Hepatocyte (in vitro differentiated cells): ENCODE data around the gene FOXRED1. TPM values are rescaled to one million over a fixed set of nuclear protein-coding genes. Genes with fewer than 3 reads are reported as not detected.
A peak's percentile ranks its signal among the peaks of the same experiment; 100 is the strongest.

ENCODE experiments used
- DNase-seq: peaks from one replicate; pipeline ENCODE4 v3.0.0-alpha.2; 2016; ENCODE audit warnings: low spot score
- H2AFZ ChIP-seq: fragments of 200-600 bp; sonication (generic); 2 replicates; pipeline ENCODE4 v1.6.0; 2016; ENCODE audit warnings: antibody characterized with exemption, mild to moderate bottlenecking
- H3K27ac ChIP-seq: fragments of 200-600 bp; sonication (generic); 2 replicates; pipeline ENCODE4 v1.5.1; 2016; ENCODE audit warnings: mild to moderate bottlenecking
- H3K27me3 ChIP-seq: fragments of 200-600 bp; sonication (generic); 2 replicates; pipeline ENCODE4 v1.6.1; 2016
- H3K36me3 ChIP-seq: fragments of 200-600 bp; sonication (generic); replicated peaks from 2 replicates; pipeline ENCODE4 v1.5.1; 2016; ENCODE audit warnings: low read depth; ENCODE audit not compliant: insufficient read depth
- H3K4me1 ChIP-seq: fragments of 200-600 bp; sonication (generic); 2 replicates; pipeline ENCODE4 v1.5.1; 2016; ENCODE audit warnings: mild to moderate bottlenecking, moderate library complexity; ENCODE audit not compliant: insufficient read depth
- H3K4me2 ChIP-seq: fragments of 200-600 bp; sonication (generic); 2 replicates; pipeline ENCODE4 v1.6.0; 2016
- H3K4me3 ChIP-seq: fragments of 200-600 bp; sonication (generic); 2 replicates; pipeline ENCODE4 v1.5.1; 2016; ENCODE audit warnings: mild to moderate bottlenecking
- H3K79me2 ChIP-seq: fragments of 200-600 bp; sonication (generic); 2 replicates; pipeline ENCODE4 v1.6.0; 2017; ENCODE audit warnings: mild to moderate bottlenecking
- H3K9me2 ChIP-seq: fragments of 200-600 bp; sonication (generic); replicated peaks from 2 replicates; pipeline ENCODE4 v1.6.0; 2017; ENCODE audit warnings: mild to moderate bottlenecking; ENCODE audit not compliant: insufficient read depth
- H3K9me3 ChIP-seq: fragments of 200-600 bp; sonication (generic); 2 replicates; pipeline ENCODE4 v1.5.1; 2016; ENCODE audit warnings: low read depth, mild to moderate bottlenecking
- H4K20me1 ChIP-seq: fragments of 200-600 bp; sonication (generic); 2 replicates; pipeline ENCODE4 v1.6.0; 2016; ENCODE audit warnings: mild to moderate bottlenecking; ENCODE audit not compliant: insufficient read depth, poor library complexity, severe bottlenecking
- CTCF ChIP-seq: fragments of 200-600 bp; sonication (generic); IDR thresholded peaks from 2 replicates; pipeline ENCODE4 v1.5.1; 2016; ENCODE audit warnings: antibody characterized with exemption, mild to moderate bottlenecking; ENCODE audit not compliant: poor library complexity
- EZH2 ChIP-seq: fragments of 200-600 bp; sonication (generic); IDR thresholded peaks from 2 replicates; pipeline ENCODE4 v1.6.1; 2016; ENCODE audit warnings: antibody characterized with exemption, mild to moderate bottlenecking, borderline replicate concordance
- EZH2phosphoT487 ChIP-seq: fragments of 200-600 bp; sonication (generic); IDR thresholded peaks from one replicate; pipeline ENCODE4 v1.6.1; 2018; ENCODE audit warnings: antibody characterized with exemption, mild to moderate bottlenecking, low read depth, moderate library complexity; ENCODE audit not compliant: unreplicated experiment, severe bottlenecking
- WGBS: methylation state at CpG from one replicate; pipeline ENCODE4 v1.1.6; 2016; ENCODE audit warnings: low lambda C conversion rate; ENCODE audit errors: missing lambda C conversion rate; 5-methylcytosine and 5-hydroxymethylcytosine counted together
- polyA plus RNA-seq: library from polyadenylated mRNA; unstranded; fragments of >200 nt; fragmentation: Nextera tagmentation; extraction: Ambion mirVana; gene quantifications from 2 replicates; pipeline ENCODE4 v1.2.1, GENCODE V29; 2016
- total RNA-seq: library from RNA; depleted of rRNA; stranded (reverse); fragments of >200 nt; gene quantifications from 2 replicates; pipeline ENCODE4 v1.2.3, GENCODE V29; 2014

The FOXRED1 gene
- total and polyA plus RNA-seq, 2 experiments from 2014 or later = 28.8 to 46.1 TPM

- H3K4me2 ChIP-seq = peak overlapping the region; percentile 95
- no peaks in the 10 kb centered on the region for H3K9me2 ChIP-seq
- H4K20me1 ChIP-seq = no peaks in the 10 kb centered on the region
- H3K27ac ChIP-seq = peak overlapping the region; percentile 98
- peak overlapping the region; percentile 100 for H2AFZ ChIP-seq
- H3K36me3 ChIP-seq = no peaks in the 10 kb centered on the region
- WGBS = 96% methylated on average over 10 of the region's 10 CpGs
- peaks cover 20% of the 10 kb centered on the region for H3K79me2 ChIP-seq
- TF ChIP-seq EZH2 (no peak), EZH2phosphoT487 (no peak), CTCF (no peak)
- H3K4me3 ChIP-seq = no peak overlapping the region
- peaks cover 12% of the 10 kb centered on the region for H3K4me1 ChIP-seq
- no peak for DNase-seq
- no peaks in the 10 kb centered on the region for H3K27me3 ChIP-seq
- H3K9me3 ChIP-seq = no peaks in the 10 kb centered on the region
Measured at GRCh38 chr11:126281666-126282175, 12.8 kb downstream of the FOXRED1 start.

GRCh38 chr11:126282361-126282735 is 13.4 kb downstream of the FOXRED1 start:
- H3K4me1 ChIP-seq = peaks cover 12% of the 10 kb centered on the region
- H2AFZ ChIP-seq = peak overlapping the region; percentile 100
- H3K4me2 ChIP-seq = peak overlapping the region; percentile 95
- H3K36me3 ChIP-seq = no peaks in the 10 kb centered on the region
- no peaks in the 10 kb centered on the region for H4K20me1 ChIP-seq
- DNase-seq = peak; percentile 69
- H3K79me2 ChIP-seq = peaks cover 20% of the 10 kb centered on the region
- TF ChIP-seq CTCF (no peak), EZH2phosphoT487 (no peak), EZH2 (no peak)
- H3K27me3 ChIP-seq = no peaks in the 10 kb centered on the region
- H3K9me3 ChIP-seq = no peaks in the 10 kb centered on the region
- H3K4me3 ChIP-seq = peak overlapping the region; percentile 98
- H3K9me2 ChIP-seq = no peaks in the 10 kb centered on the region
- peak overlapping the region; percentile 98 for H3K27ac ChIP-seq
- 6% methylated on average over 15 of the region's 15 CpGs for WGBS

- Histone ChIP-seq H3K79me2 (peaks cover 20% of the 10 kb centered on the region), H3K4me1 (peaks cover 12% of the 10 kb centered on the region), H3K4me2 (peak within 1 kb of the TSS; percentile 95), H2AFZ (peak within 1 kb of the TSS; percentile 100), H3K9me3 (no peaks in the 10 kb centered on the region), H3K27me3 (no peaks in the 10 kb centered on the region), H3K9me2 (no peaks in the 10 kb centered on the region), H4K20me1 (no peaks in the 10 kb centered on the region), H3K27ac (peak within 1 kb of the TSS; percentile 98), H3K36me3 (no peaks in the 10 kb centered on the region), H3K4me3 (peak within 1 kb of the TSS; percentile 98)
- 2% methylated on average over 41 of the region's 82 CpGs for WGBS
- DNase-seq = peak; percentile 82
- TF ChIP-seq CTCF = no peak
- no peak for TF ChIP-seq EZH2phosphoT487
- no peak for TF ChIP-seq EZH2
Measured at GRCh38 chr11:126282736-126283591, 14.0 kb downstream of the FOXRED1 start, which contains the start of gene TIRAP. TSS of gene TIRAP (plus strand) at chr11:126283093. CDS start at chr11:126290895, 7,802 bp downstream.
